Muscle of leg (tissue), 11 donors: ENCODE measurements around the gene ELL2. TPM values are rescaled to one million over a fixed set of nuclear protein-coding genes. Genes with fewer than 3 reads are reported as not detected.

Experiments used
- DNase-seq: peaks from one replicate; pipeline ENCODE4 v3.0.0; 2013
- H3K27ac ChIP-seq: one replicate; pipeline ENCODE4 v1.5.1; 2013; ENCODE audit warnings: mild to moderate bottlenecking, low read length, control low read depth
- H3K27me3 ChIP-seq: one replicate; pipeline ENCODE4 v1.6.1; 2013; ENCODE audit warnings: low read length; ENCODE audit not compliant: control insufficient read depth, insufficient read depth
- H3K36me3 ChIP-seq: one replicate; pipeline ENCODE4 v1.6.1; 2013; ENCODE audit warnings: low read length; ENCODE audit not compliant: control insufficient read depth, insufficient read depth
- H3K4me1 ChIP-seq: one replicate; pipeline ENCODE4 v1.6.1; 2013; ENCODE audit warnings: low read length; ENCODE audit not compliant: control insufficient read depth, insufficient read depth
- H3K4me3 ChIP-seq: one replicate; pipeline ENCODE4 v1.5.1; 2013; ENCODE audit warnings: low read length, control low read depth
- H3K9me3 ChIP-seq: replicated peaks from 2 replicates; pipeline ENCODE4 v1.6.1; 2013; ENCODE audit warnings: low read depth, low read length; ENCODE audit not compliant: control insufficient read depth
- WGBS: methylation state at CpG from one replicate; pipeline ENCODE4 v1.1.5; 2013; ENCODE audit warnings: missing lambda C conversion rate; ENCODE audit not compliant: insufficient coverage; 5-methylcytosine and 5-hydroxymethylcytosine counted together
- polyA plus RNA-seq, 8 donors: library from polyadenylated mRNA; unstranded; fragments of 120-200 nt; gene quantifications; one replicate each; pipeline versions ENCODE4 v1.2.1 to v1.2.3, GENCODE V29; 2013; ENCODE audit warnings: inconsistent platforms in 1 of 8, low replicate concordance in 1 of 8; ENCODE audit not compliant: insufficient read length in 8 of 8, insufficient read depth in 1 of 8
- total RNA-seq: library from RNA; stranded (reverse); fragments of 120-200 nt; gene quantifications from one replicate; pipeline ENCODE4 v1.2.4, GENCODE V29; 2013

The ELL2 gene
- total and polyA plus RNA-seq, 9 donors = 2.1 to 4.9 (median 3.5) TPM

GRCh38 chr5:95900383-95900958, 61.2 kb downstream of the ELL2 start:
- Histone ChIP-seq H3K4me1 (no peaks in the 10 kb centered on the region), H3K4me3 (no peak overlapping the region), H3K27me3 (no peaks in the 10 kb centered on the region), H3K9me3 (no peaks in the 10 kb centered on the region), H3K36me3 (no peaks in the 10 kb centered on the region), H3K27ac (no peak overlapping the region)
- no CpG with 5 or more reads among the region's 4 CpGs for WGBS
- peak; percentile 74 for DNase-seq

DNA sequence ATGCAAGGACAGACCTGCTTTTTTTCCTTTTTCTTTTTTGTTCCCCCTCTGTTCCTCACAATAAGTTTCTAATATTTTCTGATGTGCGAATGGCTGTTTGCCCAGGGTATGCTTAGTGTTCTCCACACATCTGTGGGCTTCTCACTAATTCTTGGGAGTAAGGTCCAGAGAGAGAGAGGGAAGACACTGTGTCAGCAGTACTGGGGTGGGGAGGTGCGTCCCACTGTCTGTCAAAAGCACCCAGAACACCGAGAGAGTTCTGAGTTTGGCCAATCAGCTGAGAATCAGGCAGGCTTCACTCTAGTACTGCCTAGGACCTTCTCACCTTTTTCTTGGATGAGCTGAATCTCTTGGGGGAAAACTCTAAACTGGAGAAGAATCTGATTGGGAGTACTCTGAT, 61.8 kb downstream of the ELL2 start:
- no peak overlapping the region for H3K27ac ChIP-seq
- WGBS = no CpG with 5 or more reads among the region's 3 CpGs
- no peaks in the 10 kb centered on the region for H3K9me3 ChIP-seq
- no peaks in the 10 kb centered on the region for H3K27me3 ChIP-seq
- H3K4me1 ChIP-seq = no peaks in the 10 kb centered on the region
- DNase-seq = no peak
- no peak overlapping the region for H3K4me3 ChIP-seq
- H3K36me3 ChIP-seq = no peaks in the 10 kb centered on the region

DNA sequence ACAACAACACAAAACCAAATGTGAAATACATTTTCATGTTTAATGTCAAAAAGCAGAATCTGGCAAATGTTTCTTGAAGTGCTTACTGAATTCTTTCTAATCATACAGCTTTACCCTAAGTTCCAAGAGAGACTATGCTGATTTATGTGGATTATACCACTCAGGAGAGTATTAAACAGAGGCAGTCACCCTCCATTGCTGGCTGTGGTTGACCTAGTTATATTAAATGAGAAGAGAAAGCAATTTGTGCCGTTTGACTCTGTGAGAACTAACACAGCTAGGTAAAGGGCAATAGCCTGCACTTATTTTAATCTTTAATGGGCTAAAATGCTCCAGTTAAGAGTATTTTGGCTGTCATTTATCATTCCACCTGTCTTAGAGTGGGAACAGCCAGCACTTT, 62.6 kb downstream of the ELL2 start:
- Histone ChIP-seq H3K9me3 (no peaks in the 10 kb centered on the region), H3K27ac (no peak overlapping the region), H3K27me3 (no peaks in the 10 kb centered on the region), H3K4me1 (no peaks in the 10 kb centered on the region), H3K36me3 (no peaks in the 10 kb centered on the region), H3K4me3 (no peak overlapping the region)
- no peak for DNase-seq
- no CpG with 5 or more reads among the region's 1 CpG for WGBS

GRCh38 chr5:95895771-95896170, 65.9 kb downstream of the ELL2 start:
- Histone ChIP-seq H3K4me3 (no peak overlapping the region), H3K4me1 (no peaks in the 10 kb centered on the region), H3K9me3 (no peaks in the 10 kb centered on the region), H3K36me3 (no peaks in the 10 kb centered on the region), H3K27me3 (no peaks in the 10 kb centered on the region), H3K27ac (no peak overlapping the region)
- 80% methylated on average over 2 of the region's 5 CpGs for WGBS
- DNase-seq = no peak

DNA sequence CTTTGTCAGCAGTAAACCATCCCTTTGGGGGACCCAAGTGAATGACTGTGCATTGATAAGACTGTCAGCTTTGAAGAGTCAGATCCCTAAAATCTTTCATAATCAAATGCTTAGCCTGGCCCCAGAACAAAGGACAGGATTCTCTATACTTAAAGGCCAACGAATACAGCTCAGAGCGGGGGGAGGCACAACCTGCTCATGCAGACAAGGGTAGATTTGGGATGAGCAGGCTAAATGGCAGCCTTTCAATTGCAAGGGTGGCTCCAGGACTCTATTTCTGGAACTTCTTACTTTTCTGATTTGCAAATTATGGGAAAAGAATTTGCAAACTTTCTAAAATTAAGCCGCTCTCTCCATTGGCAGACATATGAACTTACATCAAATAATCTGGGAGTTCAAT, 66.4 kb downstream of the ELL2 start:
- Histone ChIP-seq H3K9me3 (no peaks in the 10 kb centered on the region), H3K27ac (no peak overlapping the region), H3K36me3 (no peaks in the 10 kb centered on the region), H3K4me1 (no peaks in the 10 kb centered on the region), H3K4me3 (no peak overlapping the region), H3K27me3 (no peaks in the 10 kb centered on the region)
- no peak for DNase-seq
- no CpG with 5 or more reads among the region's 3 CpGs for WGBS

DNA sequence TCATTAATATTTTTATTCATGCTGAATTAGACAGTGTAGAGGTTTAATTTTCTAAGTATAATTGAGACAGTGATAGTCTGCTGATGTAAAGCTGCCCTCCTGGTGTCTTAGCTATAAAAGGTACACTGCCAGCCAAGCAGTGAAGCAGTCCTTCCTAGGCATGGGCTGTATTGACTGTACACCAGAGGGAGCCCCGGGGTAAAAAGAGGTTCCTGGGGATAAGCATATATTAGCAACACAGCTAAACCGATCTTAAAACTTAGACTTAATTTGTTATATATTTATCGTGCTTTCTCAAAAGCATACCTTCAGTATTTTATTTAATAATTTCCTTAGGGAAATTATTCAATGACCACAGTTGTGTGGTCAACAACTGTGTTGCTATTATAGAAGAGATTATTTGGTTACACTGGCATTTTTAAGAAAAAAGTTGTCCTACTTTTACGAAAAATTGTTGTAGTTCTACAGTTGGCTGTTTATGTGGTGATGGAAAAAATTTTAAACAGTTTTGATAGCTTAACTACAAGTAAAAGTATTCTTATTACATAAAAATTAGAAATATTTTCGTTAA, 68.8 kb downstream of the ELL2 start:
- Histone ChIP-seq H3K4me3 (no peak overlapping the region), H3K27me3 (no peaks in the 10 kb centered on the region), H3K27ac (no peak overlapping the region), H3K9me3 (no peaks in the 10 kb centered on the region), H3K4me1 (no peaks in the 10 kb centered on the region), H3K36me3 (no peaks in the 10 kb centered on the region)
- no peak for DNase-seq
- no CpG with 5 or more reads among the region's 5 CpGs for WGBS

DNA sequence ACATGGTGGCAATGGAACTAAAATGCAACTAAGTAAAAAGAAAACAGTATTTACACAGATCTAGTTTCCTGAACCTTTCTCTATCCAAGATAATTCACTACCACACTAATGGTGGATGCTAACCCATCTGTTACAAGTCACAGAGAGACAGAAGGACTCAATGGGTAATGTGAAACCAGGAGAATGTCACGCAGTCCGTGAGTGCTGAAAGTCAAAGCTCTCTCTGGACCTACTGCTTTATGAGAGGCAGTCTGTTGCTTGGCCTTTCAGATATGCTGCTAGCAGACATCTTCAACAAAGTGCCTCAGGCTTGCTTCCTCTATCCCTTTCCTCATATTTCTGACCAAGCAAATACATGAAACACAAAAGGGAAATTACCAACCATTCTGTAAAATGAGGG, 70.2 kb downstream of the ELL2 start:
- no peak overlapping the region for H3K4me3 ChIP-seq
- DNase-seq = peak; percentile 21
- WGBS = 27% methylated on average over 2 of the region's 2 CpGs

GRCh38 chr5:95889076-95889475, 72.6 kb downstream of the ELL2 start:
- Histone ChIP-seq H3K9me3 (no peaks in the 10 kb centered on the region), H3K27me3 (no peaks in the 10 kb centered on the region), H3K36me3 (no peaks in the 10 kb centered on the region), H3K4me1 (no peaks in the 10 kb centered on the region), H3K27ac (no peak overlapping the region), H3K4me3 (no peak overlapping the region)
- WGBS = no CpG with 5 or more reads among the region's 1 CpG
- DNase-seq = no peak

More for the DNA sequence above, 70.2 kb downstream of the ELL2 start:
- Histone ChIP-seq H3K27ac (no peak overlapping the region), H3K27me3 (no peaks in the 10 kb centered on the region), H3K36me3 (no peaks in the 10 kb centered on the region), H3K4me1 (no peaks in the 10 kb centered on the region), H3K9me3 (no peaks in the 10 kb centered on the region)

DNA sequence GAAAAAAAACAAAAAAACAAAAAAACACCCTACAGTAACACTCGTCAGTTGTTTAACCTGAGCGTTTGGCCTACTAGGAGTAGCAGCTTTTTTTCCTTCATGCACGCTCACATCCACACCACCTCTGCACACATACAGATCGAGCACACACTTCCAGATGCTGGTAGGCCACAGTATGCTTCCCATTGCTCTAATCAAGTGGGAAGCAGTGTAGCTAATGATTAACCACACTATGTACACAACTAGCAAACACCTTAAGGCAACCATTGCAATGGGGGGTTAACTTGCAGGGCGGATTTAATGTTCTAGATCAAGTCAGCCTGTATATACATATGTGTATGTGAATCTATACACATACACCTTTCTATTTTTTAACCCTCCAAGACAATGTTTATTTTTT, 73.7 kb downstream of the ELL2 start:
- Histone ChIP-seq H3K4me1 (no peaks in the 10 kb centered on the region), H3K36me3 (no peaks in the 10 kb centered on the region), H3K9me3 (no peaks in the 10 kb centered on the region), H3K4me3 (no peak overlapping the region), H3K27ac (no peak overlapping the region), H3K27me3 (no peaks in the 10 kb centered on the region)
- DNase-seq = no peak
- 85% methylated on average over 3 of the region's 5 CpGs for WGBS

DNA sequence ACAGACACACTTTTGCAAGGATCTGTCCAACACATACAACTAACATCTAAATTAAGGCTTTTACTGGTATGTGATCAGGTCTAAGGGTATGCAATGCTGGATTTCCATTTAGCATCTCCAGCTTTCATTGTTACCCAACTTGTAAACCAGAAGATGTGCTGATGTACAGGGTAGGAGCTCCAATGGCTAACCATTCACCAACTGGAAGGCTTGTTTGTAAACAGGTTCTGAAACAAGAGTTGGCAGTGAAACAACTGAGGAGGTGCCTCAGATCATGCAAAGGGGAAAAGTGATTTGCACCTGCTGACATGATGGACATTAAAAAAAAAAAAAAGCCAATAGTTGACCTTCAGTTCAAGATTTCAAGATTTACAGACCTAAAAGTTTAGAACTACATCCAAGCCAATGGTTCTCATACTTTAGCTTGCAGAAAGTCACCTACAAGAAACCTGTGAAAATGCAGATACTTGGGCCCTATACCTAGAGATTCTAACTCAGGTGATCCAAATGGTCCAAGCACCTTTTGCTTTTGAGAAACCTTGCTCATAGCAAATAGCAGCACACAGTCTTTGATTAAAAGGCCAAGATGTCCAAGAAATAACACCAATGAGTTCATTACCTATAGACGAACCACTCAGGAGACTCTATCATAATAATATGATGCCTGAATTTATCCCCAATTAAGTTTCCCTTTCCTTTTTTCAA, 75.2 kb downstream of the ELL2 start:
- WGBS = no CpG with 5 or more reads among the region's 1 CpG

More for the DNA sequence above, 75.2 kb downstream of the ELL2 start:
- no peak for DNase-seq
- no peak overlapping the region for H3K27ac ChIP-seq
- no peaks in the 10 kb centered on the region for H3K36me3 ChIP-seq
- no peaks in the 10 kb centered on the region for H3K9me3 ChIP-seq
- H3K27me3 ChIP-seq = no peaks in the 10 kb centered on the region
- no peaks in the 10 kb centered on the region for H3K4me1 ChIP-seq
- H3K4me3 ChIP-seq = no peak overlapping the region
